Brain microvascular endothelial cell (primary cell): ENCODE data around the gene JARID2.
"Not testable (repeated sequence)": the region's sequence is repeated elsewhere in the genome, so short reads cannot be mapped to it uniquely, and the experiment has no call there.

Source experiments
- DNase-seq: peaks from one replicate; pipeline ENCODE4 v3.0.0-alpha.2; 2020
- H3K27ac ChIP-seq: fragments of 250-450 bp; sonication (Bioruptor Pico); 2 replicates; pipeline ENCODE4 v1.5.1; 2020; ENCODE audit warnings: mild to moderate bottlenecking, moderate library complexity
- H3K27me3 ChIP-seq: fragments of 250-450 bp; sonication (Bioruptor Pico); replicated peaks from 2 replicates; pipeline ENCODE4 v1.5.1; 2020; ENCODE audit warnings: mild to moderate bottlenecking
- H3K36me3 ChIP-seq: fragments of 250-450 bp; sonication (Bioruptor Pico); replicated peaks from 2 replicates; pipeline ENCODE4 v1.5.1; 2020; ENCODE audit warnings: mild to moderate bottlenecking
- H3K4me3 ChIP-seq: 2 replicates; pipeline ENCODE4 v1.5.1; 2011; ENCODE audit warnings: low read depth, mild to moderate bottlenecking, control low read depth, low read length, moderate library complexity
- CTCF ChIP-seq: IDR thresholded peaks from 2 replicates; pipeline ENCODE4 v1.5.1; 2011; ENCODE audit warnings: low read depth, mild to moderate bottlenecking, moderate library complexity, low read length, control low read depth, inconsistent platforms; ENCODE audit errors: missing control alignments
- in situ Hi-C: cut with HindIII; loops from 2 replicates; pipeline ENCODE4 v1.10.0; 2017; ENCODE audit warnings: low sequenced_read_pairs, low pct_ligation_motif_present

The JARID2 gene

GRCh38 chr6:15292721-15293302 is 46.9 kb downstream of the JARID2 start:
- Histone ChIP-seq H3K4me3 (no peak overlapping the region), H3K27me3 (no peaks in the 10 kb centered on the region), H3K27ac (no peak overlapping the region), H3K36me3 (no peaks in the 10 kb centered on the region)
- in situ Hi-C loops, result no loop called here
- DNase-seq, result no peak
- no peak for TF ChIP-seq CTCF

GRCh38 chr6:15293674-15294073 is 47.8 kb downstream of the JARID2 start:
- no peak for TF ChIP-seq CTCF
- in situ Hi-C loops, result no loop called here
- no peak overlapping the region for H3K4me3 ChIP-seq
- no peaks in the 10 kb centered on the region for H3K36me3 ChIP-seq
- H3K27ac ChIP-seq, result no peak overlapping the region
- H3K27me3 ChIP-seq, result no peaks in the 10 kb centered on the region
- DNase-seq, result no peak

GRCh38 chr6:15294504-15294903 is 48.6 kb downstream of the JARID2 start:
- in situ Hi-C loops, result no loop called here
- Histone ChIP-seq H3K36me3 (no peaks in the 10 kb centered on the region), H3K4me3 (no peak overlapping the region), H3K27me3 (no peaks in the 10 kb centered on the region), H3K27ac (no peak overlapping the region)
- DNase-seq, result no peak
- no peak for TF ChIP-seq CTCF

- no peak overlapping the region for H3K27ac ChIP-seq
- in situ Hi-C loops, result no loop called here
- no peaks in the 10 kb centered on the region for H3K27me3 ChIP-seq
- no peak for TF ChIP-seq CTCF
- H3K4me3 ChIP-seq, result no peak overlapping the region
- no peak for DNase-seq
- no peaks in the 10 kb centered on the region for H3K36me3 ChIP-seq
These were observed 50.4 kb downstream of the JARID2 start for GRCh38 chr6:15296249-15296648.

- no peak overlapping the region for H3K4me3 ChIP-seq
- no peak for DNase-seq
- in situ Hi-C loops, result no loop called here
These were observed 50.9 kb downstream of the JARID2 start for GRCh38 chr6:15296735-15297134.

GRCh38 chr6:15297167-15297566 is 51.3 kb downstream of the JARID2 start:
- in situ Hi-C loops, DNase-seq, H3K27ac ChIP-seq, H3K36me3 ChIP-seq, H3K4me3 ChIP-seq, H3K27me3 ChIP-seq: not testable (repeated sequence)

More at GRCh38 chr6:15296735-15297134, 50.9 kb downstream of the JARID2 start:
- H3K27me3 ChIP-seq, result no peaks in the 10 kb centered on the region
- no peak for TF ChIP-seq CTCF
- no peak overlapping the region for H3K27ac ChIP-seq
- no peaks in the 10 kb centered on the region for H3K36me3 ChIP-seq
